Measurements from ENCODE around the gene SNRPD1. TPM values are rescaled to one million over a fixed set of nuclear protein-coding genes. Genes with fewer than 3 reads are reported as not detected.

Gene SNRPD1
- total and polyA plus RNA-seq, 4 donors, result 3.3 to 44.8 (median 8.2) TPM

- Histone ChIP-seq H3K4me3 (ENCODE audit: low read depth in 1 of 3, low read length in 3 of 3) (no peak overlapping the region), H3K9me3 (ENCODE audit: control insufficient read depth in 4 of 4, low read length in 3 of 4) (no peaks in the 10 kb centered on the region), H3K9ac (ENCODE audit: low read depth in 1 of 2, low read length in 2 of 2) (no peak overlapping the region), H3K4me1 (ENCODE audit: control insufficient read depth in 4 of 4, insufficient read depth in 4 of 4, low read length in 3 of 4) (peaks cover 0 to 5% (median 0%) of the 10 kb centered on the region in 4 donors), H3K27me3 (ENCODE audit: control insufficient read depth in 4 of 4, insufficient read depth in 4 of 4, low read length in 3 of 4) (no peaks in the 10 kb centered on the region), H3K36me3 (ENCODE audit: control insufficient read depth in 4 of 4, insufficient read depth in 3 of 4, low read depth in 1 of 4, low read length in 3 of 4) (peaks cover 0 to 2% (median 0%) of the 10 kb centered on the region in 4 donors), H3K27ac (ENCODE audit: low read depth in 1 of 2, low read length in 2 of 2) (no peak overlapping the region)
- TF ChIP-seq GABPA (IDR thresholded peaks at IDR 0.05 in 1 of 2, conservative IDR thresholded peaks at IDR 0.05 in 1 of 2) (no peak), MAX (IDR thresholded peaks at IDR 0.05) (no peak), HNF4A (conservative IDR thresholded peaks at IDR 0.05) (no peak), NR2F2 (IDR thresholded peaks at IDR 0.05) (no peak)
- TF ChIP-seq, protein P1, sequence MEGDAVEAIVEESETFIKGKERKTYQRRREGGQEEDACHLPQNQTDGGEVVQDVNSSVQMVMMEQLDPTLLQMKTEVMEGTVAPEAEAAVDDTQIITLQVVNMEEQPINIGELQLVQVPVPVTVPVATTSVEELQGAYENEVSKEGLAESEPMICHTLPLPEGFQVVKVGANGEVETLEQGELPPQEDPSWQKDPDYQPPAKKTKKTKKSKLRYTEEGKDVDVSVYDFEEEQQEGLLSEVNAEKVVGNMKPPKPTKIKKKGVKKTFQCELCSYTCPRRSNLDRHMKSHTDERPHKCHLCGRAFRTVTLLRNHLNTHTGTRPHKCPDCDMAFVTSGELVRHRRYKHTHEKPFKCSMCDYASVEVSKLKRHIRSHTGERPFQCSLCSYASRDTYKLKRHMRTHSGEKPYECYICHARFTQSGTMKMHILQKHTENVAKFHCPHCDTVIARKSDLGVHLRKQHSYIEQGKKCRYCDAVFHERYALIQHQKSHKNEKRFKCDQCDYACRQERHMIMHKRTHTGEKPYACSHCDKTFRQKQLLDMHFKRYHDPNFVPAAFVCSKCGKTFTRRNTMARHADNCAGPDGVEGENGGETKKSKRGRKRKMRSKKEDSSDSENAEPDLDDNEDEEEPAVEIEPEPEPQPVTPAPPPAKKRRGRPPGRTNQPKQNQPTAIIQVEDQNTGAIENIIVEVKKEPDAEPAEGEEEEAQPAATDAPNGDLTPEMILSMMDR (IDR thresholded peaks at IDR 0.05; ENCODE audit: low read depth, low read length, missing input control), result no peak
- DNase-seq (ENCODE audit: low spot score), result no peak
- WGBS, result 68% methylated on average over 1 of the region's 1 CpG
These were observed 66.7 kb downstream of the SNRPD1 start for GRCh38 chr18:21678859-21679258.

DNA sequence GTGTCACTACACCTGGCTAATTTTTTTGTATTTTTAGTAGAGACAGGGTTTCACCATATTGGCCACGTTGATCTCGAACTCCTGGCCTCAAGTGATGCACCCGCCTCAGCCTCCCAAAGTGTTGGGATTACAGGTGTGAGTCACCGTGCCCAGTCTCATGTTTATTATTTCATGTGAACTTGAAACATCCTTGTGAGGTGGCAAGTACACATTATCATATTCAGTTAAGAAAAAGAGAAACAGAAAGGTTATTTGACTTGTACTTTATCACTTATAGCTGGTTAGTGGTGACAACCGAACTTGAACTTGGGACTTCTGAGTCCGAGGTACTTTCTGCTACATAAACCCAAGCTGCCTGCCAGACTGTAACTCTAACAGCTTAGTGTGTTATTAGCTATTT, 68.0 kb downstream of the SNRPD1 start:
- DNase-seq (ENCODE audit: low spot score), result no peak

More for the DNA sequence above, 68.0 kb downstream of the SNRPD1 start:
- WGBS, result 91% methylated on average over 6 of the region's 6 CpGs
- H3K9me3 ChIP-seq (ENCODE audit: control insufficient read depth in 4 of 4, low read length in 3 of 4), result no peaks in the 10 kb centered on the region
- no peak overlapping the region for H3K27ac ChIP-seq (ENCODE audit: low read depth in 1 of 2, low read length in 2 of 2)
- peaks cover 0 to 5% (median 0%) of the 10 kb centered on the region in 4 donors for H3K4me1 ChIP-seq (ENCODE audit: control insufficient read depth in 4 of 4, insufficient read depth in 4 of 4, low read length in 3 of 4)
- peaks cover 0 to 2% (median 0%) of the 10 kb centered on the region in 4 donors for H3K36me3 ChIP-seq (ENCODE audit: control insufficient read depth in 4 of 4, insufficient read depth in 3 of 4, low read depth in 1 of 4, low read length in 3 of 4)
- H3K9ac ChIP-seq (ENCODE audit: low read depth in 1 of 2, low read length in 2 of 2), result no peak overlapping the region
- no peak overlapping the region for H3K4me3 ChIP-seq (ENCODE audit: low read depth in 1 of 3, low read length in 3 of 3)
- TF ChIP-seq FOXA2 (IDR thresholded peaks at IDR 0.05) (no peak), RXRA (IDR thresholded peaks at IDR 0.05) (no peak), MAX (IDR thresholded peaks at IDR 0.05) (no peak), FOXA1 (IDR thresholded peaks at IDR 0.05) (no peak), JUND (IDR thresholded peaks at IDR 0.05) (no peak), GABPA (IDR thresholded peaks at IDR 0.05 in 1 of 2, conservative IDR thresholded peaks at IDR 0.05 in 1 of 2) (no peak), NR2F2 (IDR thresholded peaks at IDR 0.05) (no peak), REST (IDR thresholded peaks at IDR 0.05) (no peak), RAD21 (IDR thresholded peaks at IDR 0.05) (no peak), YY1 (IDR thresholded peaks at IDR 0.05) (no peak)
- TF ChIP-seq, protein P1 (IDR thresholded peaks at IDR 0.05; ENCODE audit: low read depth, low read length, missing input control), result no peak
- no peaks in the 10 kb centered on the region for H3K27me3 ChIP-seq (ENCODE audit: control insufficient read depth in 4 of 4, insufficient read depth in 4 of 4, low read length in 3 of 4)

All from liver (tissue), 9 donors.